GM23338 (cell line): ENCODE data around the gene STEEP1.

Experiments
- CTCF ChIP-seq, 2 experiments: fragments of 200-600 bp in 1 of 2; sonication (generic) in 1 of 2; conservative IDR thresholded peaks; 2 replicates each; pipeline versions ENCODE4 v1.5.1 to v1.6.1; 2016 to 2017; ENCODE audit warnings: antibody characterized with exemption in 2 of 2, low read depth in 2 of 2, mild to moderate bottlenecking in 2 of 2, moderate library complexity in 1 of 2
- EZH2 ChIP-seq: fragments of 200-600 bp; sonication (generic); IDR thresholded peaks from one replicate; pipeline ENCODE4 v1.8.0; 2017; ENCODE audit warnings: antibody characterized with exemption, mild to moderate bottlenecking, low read depth; ENCODE audit not compliant: unreplicated experiment
- JUNB ChIP-seq: IDR thresholded peaks from one replicate; pipeline ENCODE4 v1.6.1; 2016; ENCODE audit warnings: antibody characterized with exemption; ENCODE audit not compliant: unreplicated experiment
- POLR2AphosphoS5 ChIP-seq: IDR thresholded peaks from 2 replicates; pipeline ENCODE4 v1.6.1; 2016; ENCODE audit warnings: antibody characterized with exemption, low read depth
- ZNF114 ChIP-seq: fragments of 250-450 bp; sonication (Bioruptor Pico); IDR thresholded peaks from 2 replicates; pipeline ENCODE4 v1.5.0; 2020; ENCODE audit warnings: mild to moderate bottlenecking, moderate library complexity

GRCh38 chrX:119521246-119521645 lies 44.0 kb downstream of the STEEP1 start:
- TF ChIP-seq CTCF (conservative IDR thresholded peaks at IDR 0.05; ENCODE audit: low read depth in 2 of 2) (no peak), EZH2 (no peak), POLR2AphosphoS5 (no peak), ZNF114 (CRISPR knock-in tag) (no peak), JUNB (no peak)
